ENCODE measurements around the gene VAC14.

DNA sequence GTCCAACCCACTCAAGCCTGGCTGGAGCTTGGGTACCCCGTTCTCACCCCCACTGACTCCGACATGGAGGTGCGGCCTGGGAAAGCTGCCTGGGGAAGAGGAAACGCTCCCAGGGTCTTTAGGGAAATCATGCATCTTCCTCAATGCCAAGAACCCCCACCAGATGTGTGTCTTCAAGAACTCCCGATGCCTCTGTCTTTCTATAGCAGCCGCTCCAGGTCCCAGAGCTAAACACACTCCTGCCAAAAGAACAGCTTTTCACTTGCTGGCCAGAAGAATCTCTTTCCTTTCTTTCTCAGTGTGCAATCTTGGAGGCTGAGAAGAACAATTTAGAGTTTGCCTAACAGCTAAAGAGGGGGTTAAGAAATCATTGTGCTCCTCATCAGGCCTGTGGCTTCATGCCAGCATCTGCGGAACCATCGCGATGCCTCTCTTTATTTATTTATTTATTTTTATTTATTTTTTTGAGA, 74.0 kb downstream of the VAC14 start:
- TF ChIP-seq, protein P1, sequence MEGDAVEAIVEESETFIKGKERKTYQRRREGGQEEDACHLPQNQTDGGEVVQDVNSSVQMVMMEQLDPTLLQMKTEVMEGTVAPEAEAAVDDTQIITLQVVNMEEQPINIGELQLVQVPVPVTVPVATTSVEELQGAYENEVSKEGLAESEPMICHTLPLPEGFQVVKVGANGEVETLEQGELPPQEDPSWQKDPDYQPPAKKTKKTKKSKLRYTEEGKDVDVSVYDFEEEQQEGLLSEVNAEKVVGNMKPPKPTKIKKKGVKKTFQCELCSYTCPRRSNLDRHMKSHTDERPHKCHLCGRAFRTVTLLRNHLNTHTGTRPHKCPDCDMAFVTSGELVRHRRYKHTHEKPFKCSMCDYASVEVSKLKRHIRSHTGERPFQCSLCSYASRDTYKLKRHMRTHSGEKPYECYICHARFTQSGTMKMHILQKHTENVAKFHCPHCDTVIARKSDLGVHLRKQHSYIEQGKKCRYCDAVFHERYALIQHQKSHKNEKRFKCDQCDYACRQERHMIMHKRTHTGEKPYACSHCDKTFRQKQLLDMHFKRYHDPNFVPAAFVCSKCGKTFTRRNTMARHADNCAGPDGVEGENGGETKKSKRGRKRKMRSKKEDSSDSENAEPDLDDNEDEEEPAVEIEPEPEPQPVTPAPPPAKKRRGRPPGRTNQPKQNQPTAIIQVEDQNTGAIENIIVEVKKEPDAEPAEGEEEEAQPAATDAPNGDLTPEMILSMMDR (IDR thresholded peaks at IDR 0.05; ENCODE audit: poor library complexity, severe bottlenecking), result no peak
- TF ChIP-seq POLR2AphosphoS5 (IDR thresholded peaks at IDR 0.05) (no peak), EZH2 (IDR thresholded peaks at IDR 0.05; ENCODE audit: borderline replicate concordance, insufficient read depth, low read length, poor library complexity, severe bottlenecking) (no peak), TAF1 (IDR thresholded peaks at IDR 0.05; ENCODE audit: low read depth) (no peak), EP300 (conservative IDR thresholded peaks at IDR 0.05; ENCODE audit: poor library complexity, severe bottlenecking) (no peak), RAD21 (conservative IDR thresholded peaks at IDR 0.05) (no peak), SMC3 (conservative IDR thresholded peaks at IDR 0.05; ENCODE audit: poor library complexity) (no peak)
- TF ChIP-seq, protein P2, sequence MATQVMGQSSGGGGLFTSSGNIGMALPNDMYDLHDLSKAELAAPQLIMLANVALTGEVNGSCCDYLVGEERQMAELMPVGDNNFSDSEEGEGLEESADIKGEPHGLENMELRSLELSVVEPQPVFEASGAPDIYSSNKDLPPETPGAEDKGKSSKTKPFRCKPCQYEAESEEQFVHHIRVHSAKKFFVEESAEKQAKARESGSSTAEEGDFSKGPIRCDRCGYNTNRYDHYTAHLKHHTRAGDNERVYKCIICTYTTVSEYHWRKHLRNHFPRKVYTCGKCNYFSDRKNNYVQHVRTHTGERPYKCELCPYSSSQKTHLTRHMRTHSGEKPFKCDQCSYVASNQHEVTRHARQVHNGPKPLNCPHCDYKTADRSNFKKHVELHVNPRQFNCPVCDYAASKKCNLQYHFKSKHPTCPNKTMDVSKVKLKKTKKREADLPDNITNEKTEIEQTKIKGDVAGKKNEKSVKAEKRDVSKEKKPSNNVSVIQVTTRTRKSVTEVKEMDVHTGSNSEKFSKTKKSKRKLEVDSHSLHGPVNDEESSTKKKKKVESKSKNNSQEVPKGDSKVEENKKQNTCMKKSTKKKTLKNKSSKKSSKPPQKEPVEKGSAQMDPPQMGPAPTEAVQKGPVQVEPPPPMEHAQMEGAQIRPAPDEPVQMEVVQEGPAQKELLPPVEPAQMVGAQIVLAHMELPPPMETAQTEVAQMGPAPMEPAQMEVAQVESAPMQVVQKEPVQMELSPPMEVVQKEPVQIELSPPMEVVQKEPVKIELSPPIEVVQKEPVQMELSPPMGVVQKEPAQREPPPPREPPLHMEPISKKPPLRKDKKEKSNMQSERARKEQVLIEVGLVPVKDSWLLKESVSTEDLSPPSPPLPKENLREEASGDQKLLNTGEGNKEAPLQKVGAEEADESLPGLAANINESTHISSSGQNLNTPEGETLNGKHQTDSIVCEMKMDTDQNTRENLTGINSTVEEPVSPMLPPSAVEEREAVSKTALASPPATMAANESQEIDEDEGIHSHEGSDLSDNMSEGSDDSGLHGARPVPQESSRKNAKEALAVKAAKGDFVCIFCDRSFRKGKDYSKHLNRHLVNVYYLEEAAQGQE (IDR thresholded peaks at IDR 0.05; ENCODE audit: borderline replicate concordance), result no peak
